ENCODE results near the gene ZNF865.

ZNF865 gene

GRCh38 chr19:55647732-55648584 lies 42.5 kb downstream of the ZNF865 start, which contains the start of gene CCDC106:
Gene CCDC106 (plus strand): TSS chr19:55648212. CDS start chr19:55649047, 835 bp downstream.
- no peak for DNase-seq

DNA sequence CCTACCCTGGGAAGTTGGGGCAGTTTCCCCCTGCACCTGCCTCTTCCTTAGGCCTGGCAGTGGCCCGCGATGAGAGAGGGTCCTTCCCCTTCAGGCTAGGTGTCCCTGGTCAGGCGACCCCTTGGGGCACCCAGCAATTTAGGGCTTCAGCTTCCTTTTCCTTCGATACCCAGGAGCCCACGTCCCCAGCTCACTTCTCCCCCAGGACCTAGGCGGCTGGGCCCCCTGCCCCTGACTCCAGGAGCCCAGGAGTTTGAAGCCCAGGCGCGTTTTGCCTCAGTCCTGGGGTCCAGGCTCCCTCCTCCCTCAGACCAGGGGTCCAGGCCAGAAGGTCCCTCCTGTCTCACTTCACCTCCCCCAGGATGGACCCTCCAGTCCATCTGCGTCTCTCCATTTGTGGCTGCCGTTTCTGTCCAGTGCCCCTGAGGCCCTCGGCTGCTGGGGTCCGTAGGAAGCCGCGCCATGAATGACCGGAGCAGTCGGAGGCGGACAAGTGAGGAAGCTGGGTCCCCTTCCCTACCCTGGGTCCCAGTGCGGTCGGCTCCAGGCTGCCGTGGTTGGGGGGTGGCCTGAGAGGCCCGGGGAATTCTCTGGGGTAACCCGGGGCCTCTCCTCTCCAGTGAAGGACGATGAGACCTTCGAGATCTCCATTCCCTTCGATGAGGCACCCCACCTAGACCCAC lies 43.3 kb downstream of the ZNF865 start:
- DNase-seq = no peak

GRCh38 chr19:55649268-55650125 lies 44.0 kb downstream of the ZNF865 start:
- no peak for DNase-seq

- DNase-seq = no peak
Measured at GRCh38 chr19:55650126-55650557, 44.7 kb downstream of the ZNF865 start.

DNA sequence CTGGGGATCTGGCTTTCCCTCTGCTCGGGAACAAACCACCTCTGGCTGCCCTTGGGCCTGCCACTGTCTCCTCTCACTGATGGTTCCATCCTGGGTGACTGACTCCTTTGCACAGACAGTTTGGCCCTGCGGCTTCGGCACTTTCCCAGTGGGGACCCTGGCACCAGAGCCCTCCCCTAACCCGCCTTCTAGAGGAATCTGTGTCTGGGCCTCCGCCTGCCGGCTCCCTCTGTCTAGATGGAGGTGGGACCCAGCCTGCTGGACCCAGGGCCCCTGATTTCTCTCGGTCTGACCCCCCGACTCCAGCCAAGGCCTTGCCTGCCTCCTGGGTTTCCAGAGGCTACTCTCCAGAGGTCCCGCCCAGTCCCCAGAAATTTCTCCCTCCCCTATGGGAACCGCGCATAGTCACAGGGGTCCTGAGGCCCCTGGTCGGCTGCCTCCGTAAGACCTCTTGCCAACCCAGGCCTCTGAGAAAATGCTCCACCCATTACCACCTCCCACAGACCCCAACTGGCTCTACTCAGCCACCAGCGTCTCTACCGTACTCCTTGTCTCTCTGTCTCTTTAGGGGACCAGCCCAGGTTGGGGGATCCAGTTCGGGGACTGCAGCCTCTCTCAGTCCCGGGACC lies 45.3 kb downstream of the ZNF865 start:
- DNase-seq = no peak

- DNase-seq = no peak
Measured at GRCh38 chr19:55651236-55651635, 45.8 kb downstream of the ZNF865 start.

- no peak for DNase-seq
Measured at GRCh38 chr19:55652311-55653128, 47.1 kb downstream of the ZNF865 start.

- peak; percentile 96 to 97 (median 97) for DNase-seq
Measured at GRCh38 chr19:55653651-55654322, 48.3 kb downstream of the ZNF865 start.

GRCh38 chr19:55654323-55654867 lies 48.9 kb downstream of the ZNF865 start:
- DNase-seq = peak; percentile 92 to 97 (median 96)

GRCh38 chr19:55654868-55655647 lies 49.6 kb downstream of the ZNF865 start, which contains the start of gene U2AF2:
Gene U2AF2 (plus strand): TSS chr19:55655035. CDS start chr19:55655105, 70 bp downstream.
- DNase-seq = peak; percentile 91 to 97 (median 95)

GRCh38 chr19:55655648-55656040 lies 50.2 kb downstream of the ZNF865 start:
- no peak for DNase-seq

DNA sequence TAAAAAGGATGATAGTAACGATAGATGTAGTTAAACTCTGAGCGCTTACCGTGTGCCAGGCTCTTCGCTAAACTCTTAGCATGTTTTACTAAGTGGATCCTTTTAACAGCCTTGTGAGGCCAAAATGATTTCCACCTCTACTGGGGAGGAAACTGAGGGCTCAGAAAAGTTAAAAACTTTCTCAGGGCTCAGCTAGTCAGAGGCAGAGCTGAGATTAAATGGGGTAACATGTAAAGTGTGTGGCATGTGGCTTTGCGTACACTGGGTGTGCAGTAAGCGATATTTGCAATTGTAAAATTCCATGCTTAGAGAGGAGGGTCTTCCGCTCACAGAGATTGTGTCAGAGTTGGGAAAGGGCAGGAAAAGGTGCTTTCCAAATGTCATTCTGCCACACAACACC lies 51.1 kb downstream of the ZNF865 start:
- DNase-seq = no peak

- DNase-seq = no peak
Measured at GRCh38 chr19:55656988-55657747, 51.7 kb downstream of the ZNF865 start.

GRCh38 chr19:55658846-55659459 lies 53.5 kb downstream of the ZNF865 start:
- no peak for DNase-seq

GRCh38 chr19:55659822-55660221 lies 54.4 kb downstream of the ZNF865 start:
- no peak for DNase-seq

- DNase-seq = no peak
Measured at GRCh38 chr19:55660404-55660803, 55.0 kb downstream of the ZNF865 start.

GRCh38 chr19:55660991-55661390 lies 55.5 kb downstream of the ZNF865 start:
- DNase-seq = no peak

GRCh38 chr19:55661826-55662225 lies 56.4 kb downstream of the ZNF865 start:
- DNase-seq = no peak

Data from activated CD4-positive, CD25-positive, alpha-beta regulatory T cell (primary cell).